BE2C (cell line): ENCODE data around the gene SCART1.
"Not testable (repeated sequence)": the region's sequence is repeated elsewhere in the genome, so short reads cannot be mapped to it uniquely, and the experiment has no call there.

ENCODE experiments used
- DNase-seq: peaks from one replicate; pipeline ENCODE4 v3.0.0-alpha.2; 2020
- H3K27me3 ChIP-seq: fragments of 250-450 bp; sonication (Bioruptor Pico); 2 replicates; pipeline ENCODE4 v1.5.1; 2020; ENCODE audit warnings: mild to moderate bottlenecking
- H3K36me3 ChIP-seq: fragments of 250-450 bp; sonication (Bioruptor Pico); 2 replicates; pipeline ENCODE4 v1.5.1; 2020; ENCODE audit warnings: mild to moderate bottlenecking
- H3K4me1 ChIP-seq: fragments of 250-450 bp; sonication (Bioruptor Pico); 2 replicates; pipeline ENCODE4 v1.5.1; 2020
- H3K4me3 ChIP-seq: 2 replicates; pipeline ENCODE4 v1.5.1; 2011; ENCODE audit warnings: low read depth, low read length
- H3K9me3 ChIP-seq: fragments of 250-450 bp; sonication (Bioruptor Pico); 2 replicates; pipeline ENCODE4 v1.5.1; 2020
- TF ChIP-seq, protein P1 (sequence below): IDR thresholded peaks from 2 replicates; pipeline ENCODE4 v1.5.1; 2012; ENCODE audit warnings: mild to moderate bottlenecking, low read depth, low read length

The SCART1 gene

GRCh38 chr10:133438711-133439273, 15.0 kb upstream of the SCART1 start:
- Histone ChIP-seq H3K4me3 (no peak overlapping the region), H3K9me3 (no peaks in the 10 kb centered on the region; the same call in 1 of the 2 replicates), H3K36me3 (no peaks in the 10 kb centered on the region), H3K27me3 (no peaks in the 10 kb centered on the region), H3K4me1 (no peaks in the 10 kb centered on the region)
- TF ChIP-seq, protein P1, sequence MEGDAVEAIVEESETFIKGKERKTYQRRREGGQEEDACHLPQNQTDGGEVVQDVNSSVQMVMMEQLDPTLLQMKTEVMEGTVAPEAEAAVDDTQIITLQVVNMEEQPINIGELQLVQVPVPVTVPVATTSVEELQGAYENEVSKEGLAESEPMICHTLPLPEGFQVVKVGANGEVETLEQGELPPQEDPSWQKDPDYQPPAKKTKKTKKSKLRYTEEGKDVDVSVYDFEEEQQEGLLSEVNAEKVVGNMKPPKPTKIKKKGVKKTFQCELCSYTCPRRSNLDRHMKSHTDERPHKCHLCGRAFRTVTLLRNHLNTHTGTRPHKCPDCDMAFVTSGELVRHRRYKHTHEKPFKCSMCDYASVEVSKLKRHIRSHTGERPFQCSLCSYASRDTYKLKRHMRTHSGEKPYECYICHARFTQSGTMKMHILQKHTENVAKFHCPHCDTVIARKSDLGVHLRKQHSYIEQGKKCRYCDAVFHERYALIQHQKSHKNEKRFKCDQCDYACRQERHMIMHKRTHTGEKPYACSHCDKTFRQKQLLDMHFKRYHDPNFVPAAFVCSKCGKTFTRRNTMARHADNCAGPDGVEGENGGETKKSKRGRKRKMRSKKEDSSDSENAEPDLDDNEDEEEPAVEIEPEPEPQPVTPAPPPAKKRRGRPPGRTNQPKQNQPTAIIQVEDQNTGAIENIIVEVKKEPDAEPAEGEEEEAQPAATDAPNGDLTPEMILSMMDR = peak; percentile 41
- DNase-seq = no peak

DNA sequence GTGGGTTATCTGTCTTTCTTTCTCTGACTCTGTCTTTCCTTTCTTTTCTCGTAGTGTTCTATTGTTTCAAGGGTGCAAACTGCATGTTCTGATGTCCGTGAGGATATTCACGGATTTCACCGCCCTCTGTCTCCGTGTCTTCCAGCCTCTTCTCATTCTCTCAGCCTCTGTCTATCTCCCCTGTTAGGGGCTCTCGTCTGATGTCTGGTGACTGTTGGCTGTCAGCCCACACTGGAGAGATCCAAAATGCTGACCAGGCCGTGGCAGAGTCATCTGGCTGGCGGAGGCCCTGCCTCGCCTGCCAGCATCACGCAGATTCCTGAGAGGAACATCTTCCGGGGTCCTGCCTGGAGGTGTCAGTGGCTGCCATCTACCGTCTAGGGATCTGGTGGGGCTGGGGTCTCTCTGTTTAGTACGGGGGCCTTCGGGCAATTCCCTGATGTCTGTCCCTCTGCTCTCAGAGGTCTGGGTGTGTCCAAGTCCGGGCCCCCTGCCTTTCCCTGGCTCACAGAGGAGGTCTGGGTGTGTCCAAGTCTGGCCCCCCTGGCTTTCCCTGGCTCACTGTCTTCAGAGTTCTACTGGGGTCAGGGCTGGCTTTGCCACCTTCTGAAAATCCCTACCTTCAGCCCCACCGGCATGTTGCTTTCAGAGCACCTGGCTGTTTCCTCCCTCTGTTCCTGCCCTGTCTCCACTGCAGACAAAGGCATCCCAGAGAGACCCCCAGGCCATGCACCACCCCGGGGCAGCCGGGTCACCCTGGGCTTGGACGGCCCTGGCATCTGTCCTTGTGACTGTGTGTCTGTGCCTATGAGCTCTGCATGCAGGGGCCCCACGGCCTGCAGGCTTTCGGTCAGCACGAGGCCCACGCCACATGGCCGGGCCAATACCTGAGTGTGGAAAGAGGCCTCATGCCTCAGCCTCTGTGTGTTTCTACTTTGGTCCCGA, 14.0 kb upstream of the SCART1 start:
- no peak for DNase-seq
- TF ChIP-seq, protein P1 = no peak
- Histone ChIP-seq H3K4me1 (no peaks in the 10 kb centered on the region), H3K9me3 (no peaks in the 10 kb centered on the region; the same call in 1 of the 2 replicates), H3K4me3 (no peak overlapping the region), H3K27me3 (no peaks in the 10 kb centered on the region), H3K36me3 (no peaks in the 10 kb centered on the region)

DNA sequence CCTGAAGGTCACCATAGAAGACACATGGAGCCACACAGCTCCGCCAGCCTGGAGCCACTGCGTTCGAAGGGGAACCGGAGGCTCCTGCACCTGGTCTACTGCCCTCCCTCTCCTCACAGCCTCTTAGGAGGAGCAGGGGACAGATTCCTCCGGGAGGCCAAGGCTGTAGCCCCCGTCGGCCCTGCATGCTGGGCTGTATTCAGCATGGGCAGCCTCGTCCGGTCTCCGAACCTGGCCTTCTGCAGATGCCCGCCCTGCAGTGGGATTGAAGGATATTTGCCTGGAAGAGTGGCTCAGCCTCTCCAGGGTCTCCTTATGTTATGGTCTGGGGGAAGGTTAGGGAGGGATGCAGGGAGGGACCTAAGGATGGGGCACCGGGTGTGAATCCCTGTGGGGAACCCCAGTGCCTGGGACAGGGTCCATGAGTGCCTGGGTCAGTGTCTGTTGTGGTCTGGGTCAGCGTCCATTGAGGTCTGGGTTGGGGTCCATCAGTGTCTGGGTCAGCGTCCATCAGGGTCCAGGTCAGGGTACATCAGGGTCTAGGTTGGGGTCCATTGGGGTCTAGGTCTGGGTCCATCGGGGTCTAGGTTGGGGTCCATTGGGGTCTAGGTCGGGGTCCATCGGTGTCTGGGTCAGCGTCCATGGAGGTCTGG, 13.0 kb upstream of the SCART1 start:
- Histone ChIP-seq H3K27me3 (no peaks in the 10 kb centered on the region), H3K9me3 (no peaks in the 10 kb centered on the region; the same call in 1 of the 2 replicates), H3K4me3 (no peak overlapping the region), H3K4me1 (no peaks in the 10 kb centered on the region), H3K36me3 (no peaks in the 10 kb centered on the region)
- DNase-seq = no peak
- TF ChIP-seq, protein P1 = no peak

DNA sequence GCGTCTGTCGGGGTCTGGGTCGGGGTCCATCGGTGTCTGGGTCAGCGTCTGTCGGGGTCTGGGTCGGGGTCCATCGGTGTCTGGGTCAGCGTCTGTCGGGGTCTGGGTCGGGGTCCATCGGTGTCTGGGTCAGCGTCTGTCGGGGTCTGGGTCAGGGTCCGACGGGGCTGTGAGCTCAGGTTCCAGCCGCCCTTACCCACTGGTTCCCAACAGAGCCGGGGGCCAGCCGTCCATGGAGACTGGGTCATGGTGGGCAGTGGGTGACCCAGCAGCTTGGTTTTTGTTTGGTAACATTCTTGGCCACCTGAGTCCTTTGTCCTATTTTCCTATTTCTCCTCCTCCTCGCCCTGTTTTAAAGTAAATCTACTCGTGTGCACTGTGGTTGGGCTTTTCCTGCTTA, 12.4 kb upstream of the SCART1 start:
- not testable (repeated sequence) for DNase-seq, H3K4me1 ChIP-seq, H3K36me3 ChIP-seq, H3K9me3 ChIP-seq, H3K27me3 ChIP-seq, H3K4me3 ChIP-seq

GRCh38 chr10:133441780-133442179, 12.0 kb upstream of the SCART1 start:
- H3K9me3 ChIP-seq = no peaks in the 10 kb centered on the region; the same call in 1 of the 2 replicates
- no peak overlapping the region for H3K4me3 ChIP-seq
- DNase-seq = no peak
- H3K4me1 ChIP-seq = no peaks in the 10 kb centered on the region
- TF ChIP-seq, protein P1 = no peak
- no peaks in the 10 kb centered on the region for H3K36me3 ChIP-seq
- H3K27me3 ChIP-seq = no peaks in the 10 kb centered on the region

GRCh38 chr10:133442191-133442966, 11.4 kb upstream of the SCART1 start:
- Histone ChIP-seq H3K4me1 (no peaks in the 10 kb centered on the region), H3K9me3 (no peaks in the 10 kb centered on the region; the same call in 1 of the 2 replicates), H3K36me3 (no peaks in the 10 kb centered on the region), H3K4me3 (no peak overlapping the region), H3K27me3 (no peaks in the 10 kb centered on the region)
- TF ChIP-seq, protein P1 = no peak
- no peak for DNase-seq
